ENCODE results near the gene GRID2. TPM values are rescaled to one million over a fixed set of nuclear protein-coding genes. Genes with fewer than 3 reads are reported as not detected.

GRID2 gene
- total RNA-seq, 6 experiments from 2014 or later: not detected

DNA sequence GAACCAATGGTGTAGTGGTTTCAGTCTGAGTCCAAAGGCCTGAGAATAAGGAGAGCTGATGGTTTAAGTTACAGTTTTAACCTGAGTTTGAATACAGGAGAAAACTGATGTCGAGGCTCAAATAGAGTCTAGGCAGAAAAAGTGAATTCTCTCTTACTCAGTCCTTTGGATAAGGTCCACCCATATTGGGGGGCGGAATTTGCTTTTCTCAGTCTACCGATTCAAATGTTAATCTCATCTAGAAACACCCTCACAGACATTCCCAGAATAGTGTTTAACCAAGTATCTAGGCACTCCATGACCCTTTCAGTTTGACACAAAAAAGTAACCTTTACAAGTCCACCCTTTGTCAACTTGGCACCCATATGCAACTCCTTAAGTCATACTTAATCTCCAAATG is 216.0 kb downstream of the GRID2 start:
- H3K4me1 Mint-ChIP-seq (ENCODE audit: low read depth): no peaks in the 10 kb centered on the region
- no peaks in the 10 kb centered on the region for H3K27me3 Mint-ChIP-seq (ENCODE audit: insufficient read depth)
- H3K36me3 Mint-ChIP-seq (ENCODE audit: low read depth): no peaks in the 10 kb centered on the region
- DNase-seq: no peak
- no peak overlapping the region for H3K27ac Mint-ChIP-seq
- no peak for TF ChIP-seq CTCF (IDR thresholded peaks at IDR 0.05)
- no peak overlapping the region for H3K4me3 Mint-ChIP-seq
- H3K9me3 Mint-ChIP-seq: peaks cover 6% of the 10 kb centered on the region

DNA sequence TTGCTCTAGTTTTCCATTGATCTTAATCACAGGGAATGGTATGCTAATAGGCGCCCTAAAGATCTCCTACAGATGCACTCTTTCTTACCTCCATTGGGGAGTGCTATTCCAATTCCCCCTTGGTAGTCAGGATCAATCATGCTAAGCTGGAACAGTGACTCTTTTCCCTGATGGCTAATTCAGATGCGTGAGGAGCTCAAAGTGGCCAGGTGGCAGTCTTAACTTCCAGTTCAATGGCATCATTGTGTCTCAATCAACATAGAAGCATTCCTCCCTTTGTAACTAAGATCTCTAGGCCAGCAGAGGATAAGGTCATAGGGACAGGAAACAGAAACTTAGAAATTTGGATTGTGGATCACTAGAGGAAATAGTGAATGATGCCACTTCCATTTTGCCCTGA is 216.8 kb downstream of the GRID2 start:
- Mint-ChIP-seq H3K36me3 (ENCODE audit: low read depth) (no peaks in the 10 kb centered on the region), H3K9me3 (peaks cover 6% of the 10 kb centered on the region), H3K4me3 (no peak overlapping the region), H3K27me3 (ENCODE audit: insufficient read depth) (no peaks in the 10 kb centered on the region), H3K4me1 (ENCODE audit: low read depth) (no peaks in the 10 kb centered on the region), H3K27ac (no peak overlapping the region)
- TF ChIP-seq CTCF (IDR thresholded peaks at IDR 0.05): no peak
- DNase-seq: no peak

GRCh38 chr4:92521941-92522340 is 218.2 kb downstream of the GRID2 start:
- no peak for TF ChIP-seq CTCF (IDR thresholded peaks at IDR 0.05)
- Mint-ChIP-seq H3K4me1 (ENCODE audit: low read depth) (no peaks in the 10 kb centered on the region), H3K27ac (no peak overlapping the region), H3K27me3 (ENCODE audit: insufficient read depth) (no peaks in the 10 kb centered on the region), H3K4me3 (no peak overlapping the region), H3K9me3 (peaks cover 6% of the 10 kb centered on the region), H3K36me3 (ENCODE audit: low read depth) (no peaks in the 10 kb centered on the region)
- no peak for DNase-seq

- no peak for DNase-seq
Measured at GRCh38 chr4:92522356-92522755, 218.6 kb downstream of the GRID2 start.

DNA sequence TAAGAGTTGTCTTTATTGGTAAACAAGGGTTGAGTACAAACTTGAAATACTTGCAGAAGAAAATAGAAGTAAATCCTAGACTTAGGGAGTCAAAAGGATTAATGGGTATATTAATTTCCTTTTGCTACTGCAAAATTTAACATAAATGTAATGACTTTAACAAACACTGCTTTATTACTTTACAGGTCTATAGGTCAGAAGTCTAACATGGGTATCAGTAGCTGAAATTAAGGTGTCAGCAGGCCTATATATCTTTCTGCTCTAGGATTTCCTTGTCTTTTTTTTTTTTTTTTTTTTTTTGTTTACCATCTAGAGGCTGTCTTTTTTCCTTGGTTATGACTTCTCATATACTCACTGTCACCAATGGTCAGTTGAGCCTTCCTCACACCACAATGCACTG is 220.4 kb downstream of the GRID2 start:
- no peaks in the 10 kb centered on the region; the same call in 1 of the 2 replicates for H3K27me3 Mint-ChIP-seq (ENCODE audit: insufficient read depth)
- H3K27ac Mint-ChIP-seq: no peak overlapping the region
- no peaks in the 10 kb centered on the region for H3K36me3 Mint-ChIP-seq (ENCODE audit: low read depth)
- DNase-seq: no peak
- no peaks in the 10 kb centered on the region for H3K4me1 Mint-ChIP-seq (ENCODE audit: low read depth)
- no peak overlapping the region for H3K4me3 Mint-ChIP-seq
- H3K9me3 Mint-ChIP-seq: peaks cover 5% of the 10 kb centered on the region
- TF ChIP-seq CTCF (IDR thresholded peaks at IDR 0.05): no peak

More at GRCh38 chr4:92522356-92522755, 218.6 kb downstream of the GRID2 start:
- Mint-ChIP-seq H3K4me1 (ENCODE audit: low read depth) (no peaks in the 10 kb centered on the region), H3K27ac (no peak overlapping the region), H3K4me3 (no peak overlapping the region), H3K9me3 (peaks cover 6% of the 10 kb centered on the region), H3K36me3 (ENCODE audit: low read depth) (no peaks in the 10 kb centered on the region), H3K27me3 (ENCODE audit: insufficient read depth) (no peaks in the 10 kb centered on the region)
- no peak for TF ChIP-seq CTCF (IDR thresholded peaks at IDR 0.05)

DNA sequence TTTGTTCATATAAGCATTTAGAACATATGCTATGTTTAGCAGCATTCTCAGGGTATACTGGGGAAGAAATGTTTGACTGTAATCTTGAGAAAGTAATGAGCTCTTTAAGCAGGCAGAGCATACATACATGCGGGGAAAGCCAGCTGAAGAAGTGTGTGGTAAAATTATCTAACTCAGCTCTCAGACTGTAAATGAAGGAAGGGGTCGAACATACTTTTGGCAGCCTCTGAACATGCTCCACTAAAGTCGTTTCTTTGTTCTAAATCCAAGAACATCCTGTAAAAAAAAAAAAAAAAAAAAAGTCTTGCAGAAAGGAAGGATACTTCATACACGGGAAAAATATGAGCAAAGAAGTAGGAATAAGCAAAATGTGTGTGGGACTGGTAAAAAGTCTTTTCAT is 224.8 kb downstream of the GRID2 start:
- Mint-ChIP-seq H3K4me1 (ENCODE audit: low read depth) (no peaks in the 10 kb centered on the region), H3K27ac (no peak overlapping the region), H3K27me3 (ENCODE audit: insufficient read depth) (no peaks in the 10 kb centered on the region; the same call in 1 of the 2 replicates), H3K9me3 (peaks cover 34% of the 10 kb centered on the region), H3K4me3 (no peak overlapping the region), H3K36me3 (ENCODE audit: low read depth) (no peaks in the 10 kb centered on the region; the same call in 1 of the 2 replicates)
- TF ChIP-seq CTCF (IDR thresholded peaks at IDR 0.05): no peak
- no peak for DNase-seq
